HepG2 (cell line): ENCODE measurements around the gene CASS4. TPM values are rescaled to one million over a fixed set of nuclear protein-coding genes. Genes with fewer than 3 reads are reported as not detected.

Experiments
- AKAP8 ChIP-seq: sonication (generic); formaldehyde crosslinking; IDR thresholded peaks from 2 replicates; pipeline ENCODE4 v1.5.1; 2020; ENCODE audit warnings: mild to moderate bottlenecking, missing genetic modification reagents
- DMAP1 ChIP-seq: IDR thresholded peaks from 2 replicates; pipeline ENCODE4 v1.6.1; 2016
- HNRNPL ChIP-seq: fragments of 200-400 bp; formaldehyde crosslinking; IDR thresholded peaks from 2 replicates; pipeline ENCODE4 v1.6.1; 2017; ENCODE audit warnings: mild to moderate bottlenecking, low read depth, low read length
- RFX1 ChIP-seq: fragments of 450-650 bp; IDR thresholded peaks from 2 replicates; pipeline ENCODE4 v1.6.1; 2017
- ZNF577 ChIP-seq: sonication (generic); formaldehyde crosslinking; IDR thresholded peaks from 2 replicates; pipeline ENCODE4 v1.4.0; 2020; ENCODE audit warnings: mild to moderate bottlenecking, low read depth, missing genetic modification reagents, borderline replicate concordance
- polyA plus RNA-seq, 8 experiments: library from polyadenylated mRNA; depleted of rRNA in 3 of 8; stranded (reverse) in 7 of 8; unstranded in 1 of 8; fragments of >200 nt; fragmentation: Illumina TruSeq in 4 of 8; extraction: Trizol in 4 of 8; gene quantifications; 2 replicates each; pipeline versions ENCODE4 v1.2.1 to v1.2.3, GENCODE V29; 2011 to 2016; ENCODE audit warnings: low read depth in 4 of 8, missing spikeins in 1 of 8, mixed read lengths in 1 of 8; ENCODE audit not compliant: insufficient read depth in 1 of 8
- total RNA-seq, 5 experiments: library from RNA; depleted of rRNA; stranded (reverse); fragments of >200 nt; fragmentation: Illumina TruSeq; extraction: Trizol; gene quantifications; 2 replicates each; pipeline ENCODE4 v1.2.3, GENCODE V29; 2016; ENCODE audit warnings: low read depth in 1 of 5
- TF ChIP-seq, protein P1 (sequence below), 2 experiments: sonication (generic) in 1 of 2; formaldehyde crosslinking in 1 of 2; IDR thresholded peaks; 2 replicates each; pipeline versions ENCODE4 v1.6.1 to v1.9.0; 2014 to 2022; ENCODE audit warnings: antibody characterized with exemption in 1 of 2, borderline replicate concordance in 1 of 2, inconsistent platforms in 1 of 2, low read depth in 1 of 2, missing genetic modification reagents in 1 of 2
- TF ChIP-seq, protein P2 (sequence below): sonication (generic); formaldehyde crosslinking; IDR thresholded peaks from 2 replicates; pipeline ENCODE4 v1.4.0; 2020; ENCODE audit warnings: mild to moderate bottlenecking, missing genetic modification reagents
- TF ChIP-seq, protein P3 (sequence below): sonication (generic); formaldehyde crosslinking; IDR thresholded peaks from 2 replicates; pipeline ENCODE4 v1.4.0; 2020; ENCODE audit warnings: mild to moderate bottlenecking, missing genetic modification reagents, borderline replicate concordance
- TF ChIP-seq, protein P4 (sequence below): sonication (generic); formaldehyde crosslinking; IDR thresholded peaks from 2 replicates; pipeline ENCODE4 v1.4.0; 2020; ENCODE audit warnings: mild to moderate bottlenecking, missing genetic modification reagents
- TF ChIP-seq, protein P5 (sequence below): sonication (generic); formaldehyde crosslinking; IDR thresholded peaks from 2 replicates; pipeline ENCODE4 v1.5.1; 2020; ENCODE audit warnings: mild to moderate bottlenecking, missing genetic modification reagents, borderline replicate concordance
- TF ChIP-seq, protein P6 (sequence below): sonication (generic); formaldehyde crosslinking; IDR thresholded peaks from 2 replicates; pipeline ENCODE4 v1.4.0; 2020; ENCODE audit warnings: mild to moderate bottlenecking, low read depth, missing genetic modification reagents

The CASS4 gene
- total and polyA plus RNA-seq, 2 of the 13 experiments (the other 11 are each of a cell fraction or from before 2014, with no cell fraction given): 0.17 to 0.49 TPM

DNA sequence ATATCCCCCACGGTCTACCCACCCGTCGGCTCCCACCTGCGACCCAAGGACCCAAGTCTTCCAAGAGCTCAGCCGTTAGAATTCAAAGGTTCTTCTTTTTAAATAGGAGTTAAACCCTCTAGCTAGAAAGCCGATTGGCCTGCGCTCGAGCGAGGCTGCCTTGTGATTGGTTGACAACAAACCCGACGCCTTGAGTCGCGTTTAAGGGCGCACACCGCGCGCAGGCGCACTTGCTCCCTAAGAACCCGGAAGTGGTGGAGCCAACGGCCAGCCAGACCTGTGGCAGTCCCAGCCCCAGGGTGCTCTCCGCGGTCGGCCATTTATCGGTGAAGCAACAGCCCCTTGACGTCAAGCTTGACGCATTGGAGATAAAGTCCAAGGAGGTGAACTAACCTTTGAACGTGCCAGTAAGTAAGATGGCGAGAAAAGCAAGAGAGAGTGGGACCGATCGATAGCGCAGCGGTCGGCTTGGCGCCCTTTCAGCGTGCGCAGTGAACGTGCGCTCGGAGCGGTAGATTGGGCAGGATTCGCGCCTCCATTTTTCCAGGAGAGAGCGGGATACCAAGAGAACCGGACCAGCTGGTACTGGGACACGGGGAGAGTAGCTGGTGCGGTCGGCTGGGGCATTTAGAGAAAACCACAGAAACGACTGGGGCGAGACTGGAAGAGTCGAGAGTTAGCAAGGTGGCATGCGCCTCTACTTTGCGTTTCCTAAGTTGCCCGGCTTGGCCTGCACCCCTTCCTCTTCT is 19.8 kb upstream of the CASS4 start, which contains the start of the genes AURKA and CSTF1 (continued):
- TF ChIP-seq, protein P1, sequence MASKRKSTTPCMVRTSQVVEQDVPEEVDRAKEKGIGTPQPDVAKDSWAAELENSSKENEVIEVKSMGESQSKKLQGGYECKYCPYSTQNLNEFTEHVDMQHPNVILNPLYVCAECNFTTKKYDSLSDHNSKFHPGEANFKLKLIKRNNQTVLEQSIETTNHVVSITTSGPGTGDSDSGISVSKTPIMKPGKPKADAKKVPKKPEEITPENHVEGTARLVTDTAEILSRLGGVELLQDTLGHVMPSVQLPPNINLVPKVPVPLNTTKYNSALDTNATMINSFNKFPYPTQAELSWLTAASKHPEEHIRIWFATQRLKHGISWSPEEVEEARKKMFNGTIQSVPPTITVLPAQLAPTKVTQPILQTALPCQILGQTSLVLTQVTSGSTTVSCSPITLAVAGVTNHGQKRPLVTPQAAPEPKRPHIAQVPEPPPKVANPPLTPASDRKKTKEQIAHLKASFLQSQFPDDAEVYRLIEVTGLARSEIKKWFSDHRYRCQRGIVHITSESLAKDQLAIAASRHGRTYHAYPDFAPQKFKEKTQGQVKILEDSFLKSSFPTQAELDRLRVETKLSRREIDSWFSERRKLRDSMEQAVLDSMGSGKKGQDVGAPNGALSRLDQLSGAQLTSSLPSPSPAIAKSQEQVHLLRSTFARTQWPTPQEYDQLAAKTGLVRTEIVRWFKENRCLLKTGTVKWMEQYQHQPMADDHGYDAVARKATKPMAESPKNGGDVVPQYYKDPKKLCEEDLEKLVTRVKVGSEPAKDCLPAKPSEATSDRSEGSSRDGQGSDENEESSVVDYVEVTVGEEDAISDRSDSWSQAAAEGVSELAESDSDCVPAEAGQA (IDR thresholded peaks at IDR 0.05; ENCODE audit: low read depth): peak; percentile 100
- TF ChIP-seq, protein P1 (CRISPR knock-in tag; IDR thresholded peaks at IDR 0.05; ENCODE audit: borderline replicate concordance): peak; percentile 83; the same call in 1 of the 2 replicates
- TF ChIP-seq HNRNPL (peak; percentile 66; the same call in 1 of the 2 replicates), DMAP1 (CRISPR knock-in tag) (peak; percentile 99), AKAP8 (CRISPR knock-in tag) (peak; percentile 76), RFX1 (no peak), ZNF577 (no peak)
- TF ChIP-seq, protein P2, sequence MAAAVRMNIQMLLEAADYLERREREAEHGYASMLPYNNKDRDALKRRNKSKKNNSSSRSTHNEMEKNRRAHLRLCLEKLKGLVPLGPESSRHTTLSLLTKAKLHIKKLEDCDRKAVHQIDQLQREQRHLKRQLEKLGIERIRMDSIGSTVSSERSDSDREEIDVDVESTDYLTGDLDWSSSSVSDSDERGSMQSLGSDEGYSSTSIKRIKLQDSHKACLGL (CRISPR knock-in tag): peak; percentile 87
- TF ChIP-seq, protein P3, sequence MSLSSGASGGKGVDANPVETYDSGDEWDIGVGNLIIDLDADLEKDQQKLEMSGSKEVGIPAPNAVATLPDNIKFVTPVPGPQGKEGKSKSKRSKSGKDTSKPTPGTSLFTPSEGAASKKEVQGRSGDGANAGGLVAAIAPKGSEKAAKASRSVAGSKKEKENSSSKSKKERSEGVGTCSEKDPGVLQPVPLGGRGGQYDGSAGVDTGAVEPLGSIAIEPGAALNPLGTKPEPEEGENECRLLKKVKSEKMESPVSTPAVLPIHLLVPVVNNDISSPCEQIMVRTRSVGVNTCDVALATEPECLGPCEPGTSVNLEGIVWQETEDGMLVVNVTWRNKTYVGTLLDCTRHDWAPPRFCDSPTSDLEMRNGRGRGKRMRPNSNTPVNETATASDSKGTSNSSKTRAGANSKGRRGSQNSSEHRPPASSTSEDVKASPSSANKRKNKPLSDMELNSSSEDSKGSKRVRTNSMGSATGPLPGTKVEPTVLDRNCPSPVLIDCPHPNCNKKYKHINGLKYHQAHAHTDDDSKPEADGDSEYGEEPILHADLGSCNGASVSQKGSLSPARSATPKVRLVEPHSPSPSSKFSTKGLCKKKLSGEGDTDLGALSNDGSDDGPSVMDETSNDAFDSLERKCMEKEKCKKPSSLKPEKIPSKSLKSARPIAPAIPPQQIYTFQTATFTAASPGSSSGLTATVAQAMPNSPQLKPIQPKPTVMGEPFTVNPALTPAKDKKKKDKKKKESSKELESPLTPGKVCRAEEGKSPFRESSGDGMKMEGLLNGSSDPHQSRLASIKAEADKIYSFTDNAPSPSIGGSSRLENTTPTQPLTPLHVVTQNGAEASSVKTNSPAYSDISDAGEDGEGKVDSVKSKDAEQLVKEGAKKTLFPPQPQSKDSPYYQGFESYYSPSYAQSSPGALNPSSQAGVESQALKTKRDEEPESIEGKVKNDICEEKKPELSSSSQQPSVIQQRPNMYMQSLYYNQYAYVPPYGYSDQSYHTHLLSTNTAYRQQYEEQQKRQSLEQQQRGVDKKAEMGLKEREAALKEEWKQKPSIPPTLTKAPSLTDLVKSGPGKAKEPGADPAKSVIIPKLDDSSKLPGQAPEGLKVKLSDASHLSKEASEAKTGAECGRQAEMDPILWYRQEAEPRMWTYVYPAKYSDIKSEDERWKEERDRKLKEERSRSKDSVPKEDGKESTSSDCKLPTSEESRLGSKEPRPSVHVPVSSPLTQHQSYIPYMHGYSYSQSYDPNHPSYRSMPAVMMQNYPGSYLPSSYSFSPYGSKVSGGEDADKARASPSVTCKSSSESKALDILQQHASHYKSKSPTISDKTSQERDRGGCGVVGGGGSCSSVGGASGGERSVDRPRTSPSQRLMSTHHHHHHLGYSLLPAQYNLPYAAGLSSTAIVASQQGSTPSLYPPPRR: peak; percentile 11; the same call in 1 of the 2 replicates
- TF ChIP-seq, protein P4, sequence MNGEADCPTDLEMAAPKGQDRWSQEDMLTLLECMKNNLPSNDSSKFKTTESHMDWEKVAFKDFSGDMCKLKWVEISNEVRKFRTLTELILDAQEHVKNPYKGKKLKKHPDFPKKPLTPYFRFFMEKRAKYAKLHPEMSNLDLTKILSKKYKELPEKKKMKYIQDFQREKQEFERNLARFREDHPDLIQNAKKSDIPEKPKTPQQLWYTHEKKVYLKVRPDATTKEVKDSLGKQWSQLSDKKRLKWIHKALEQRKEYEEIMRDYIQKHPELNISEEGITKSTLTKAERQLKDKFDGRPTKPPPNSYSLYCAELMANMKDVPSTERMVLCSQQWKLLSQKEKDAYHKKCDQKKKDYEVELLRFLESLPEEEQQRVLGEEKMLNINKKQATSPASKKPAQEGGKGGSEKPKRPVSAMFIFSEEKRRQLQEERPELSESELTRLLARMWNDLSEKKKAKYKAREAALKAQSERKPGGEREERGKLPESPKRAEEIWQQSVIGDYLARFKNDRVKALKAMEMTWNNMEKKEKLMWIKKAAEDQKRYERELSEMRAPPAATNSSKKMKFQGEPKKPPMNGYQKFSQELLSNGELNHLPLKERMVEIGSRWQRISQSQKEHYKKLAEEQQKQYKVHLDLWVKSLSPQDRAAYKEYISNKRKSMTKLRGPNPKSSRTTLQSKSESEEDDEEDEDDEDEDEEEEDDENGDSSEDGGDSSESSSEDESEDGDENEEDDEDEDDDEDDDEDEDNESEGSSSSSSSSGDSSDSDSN (CRISPR knock-in tag): peak; percentile 96
- TF ChIP-seq, protein P5, sequence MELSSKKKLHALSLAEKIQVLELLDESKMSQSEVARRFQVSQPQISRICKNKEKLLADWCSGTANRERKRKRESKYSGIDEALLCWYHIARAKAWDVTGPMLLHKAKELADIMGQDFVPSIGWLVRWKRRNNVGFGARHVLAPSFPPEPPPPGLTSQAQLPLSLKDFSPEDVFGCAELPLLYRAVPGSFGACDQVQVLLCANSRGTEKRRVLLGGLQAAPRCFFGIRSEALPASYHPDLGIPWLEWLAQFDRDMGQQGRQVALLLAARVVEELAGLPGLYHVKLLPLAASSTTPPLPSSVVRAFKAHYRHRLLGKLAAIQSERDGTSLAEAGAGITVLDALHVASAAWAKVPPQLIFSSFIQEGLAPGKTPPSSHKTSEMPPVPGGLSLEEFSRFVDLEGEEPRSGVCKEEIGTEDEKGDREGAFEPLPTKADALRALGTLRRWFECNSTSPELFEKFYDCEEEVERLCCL: peak; percentile 99
- TF ChIP-seq, protein P6, sequence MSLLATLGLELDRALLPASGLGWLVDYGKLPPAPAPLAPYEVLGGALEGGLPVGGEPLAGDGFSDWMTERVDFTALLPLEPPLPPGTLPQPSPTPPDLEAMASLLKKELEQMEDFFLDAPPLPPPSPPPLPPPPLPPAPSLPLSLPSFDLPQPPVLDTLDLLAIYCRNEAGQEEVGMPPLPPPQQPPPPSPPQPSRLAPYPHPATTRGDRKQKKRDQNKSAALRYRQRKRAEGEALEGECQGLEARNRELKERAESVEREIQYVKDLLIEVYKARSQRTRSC (CRISPR knock-in tag): peak; percentile 40
